Kidney epithelial cell (primary cell): ENCODE measurements around the gene PHYH. TPM values are rescaled to one million over a fixed set of nuclear protein-coding genes. Genes with fewer than 3 reads are reported as not detected.
"Not testable (repeated sequence)": the region's sequence is repeated elsewhere in the genome, so short reads cannot be mapped to it uniquely, and the experiment has no call there.

ENCODE experiments used
- DNase-seq: peaks from one replicate; pipeline ENCODE4 v3.0.0-alpha.2; 2010; ENCODE audit warnings: low read depth
- H3K27me3 ChIP-seq: 2 replicates; pipeline ENCODE4 v1.6.0; 2011; ENCODE audit warnings: low read length; ENCODE audit not compliant: control insufficient read depth, insufficient read depth
- H3K36me3 ChIP-seq: 2 replicates; pipeline ENCODE4 v1.5.1; 2011; ENCODE audit warnings: low read length; ENCODE audit not compliant: control insufficient read depth, insufficient read depth
- H3K4me3 ChIP-seq: 2 replicates; pipeline ENCODE4 v1.5.1; 2011; ENCODE audit warnings: low read depth, mild to moderate bottlenecking, control low read depth, low read length
- CTCF ChIP-seq: IDR thresholded peaks from 2 replicates; pipeline ENCODE4 v1.5.1; 2011; ENCODE audit warnings: mild to moderate bottlenecking, moderate library complexity, low read length, control low read depth, inconsistent platforms; ENCODE audit not compliant: insufficient read depth, poor library complexity, severe bottlenecking
- total RNA-seq: library from RNA; depleted of rRNA; stranded (reverse); fragments of >200 nt; gene quantifications from 2 replicates; pipeline ENCODE4 v1.2.3, GENCODE V29; 2015

Gene PHYH
- total RNA-seq, 1 donor from 2014 or later = 15.8 TPM

GRCh38 chr10:13335881-13336280 is 36.0 kb upstream of the PHYH start:
- no peak for TF ChIP-seq CTCF
- DNase-seq = no peak
- no peak overlapping the region for H3K4me3 ChIP-seq
- H3K27me3 ChIP-seq = no peaks in the 10 kb centered on the region
- H3K36me3 ChIP-seq = peaks cover 3% of the 10 kb centered on the region

- Histone ChIP-seq H3K4me3 (no peak overlapping the region), H3K27me3 (no peaks in the 10 kb centered on the region), H3K36me3 (peaks cover 3% of the 10 kb centered on the region)
- no peak for TF ChIP-seq CTCF
- DNase-seq = no peak
These were observed 34.7 kb upstream of the PHYH start for GRCh38 chr10:13334556-13334955.

GRCh38 chr10:13331646-13332045 is 31.8 kb upstream of the PHYH start:
- no peak overlapping the region for H3K4me3 ChIP-seq
- DNase-seq = no peak
- no peaks in the 10 kb centered on the region for H3K27me3 ChIP-seq
- no peak for TF ChIP-seq CTCF
- H3K36me3 ChIP-seq = peaks cover 5% of the 10 kb centered on the region

GRCh38 chr10:13330980-13331379 is 31.1 kb upstream of the PHYH start:
- not testable (repeated sequence) for DNase-seq, H3K36me3 ChIP-seq, H3K27me3 ChIP-seq, H3K4me3 ChIP-seq

- no peak for DNase-seq
- no peak for TF ChIP-seq CTCF
- Histone ChIP-seq H3K4me3 (no peak overlapping the region), H3K36me3 (peaks cover 1% of the 10 kb centered on the region), H3K27me3 (no peaks in the 10 kb centered on the region)
These were observed 29.7 kb upstream of the PHYH start for GRCh38 chr10:13329565-13329964.

GRCh38 chr10:13328613-13329012 is 28.7 kb upstream of the PHYH start:
- Histone ChIP-seq H3K4me3 (no peak overlapping the region), H3K27me3 (no peaks in the 10 kb centered on the region), H3K36me3 (peaks cover 1% of the 10 kb centered on the region)
- no peak for TF ChIP-seq CTCF
- DNase-seq = no peak
